GM19395 (cell line): ENCODE data around the gene ZMIZ2.
"Not testable (repeated sequence)": the region's sequence is repeated elsewhere in the genome, so short reads cannot be mapped to it uniquely, and the experiment has no call there.

Source experiments
- ATAC-seq: cut with Tn5 transposase; IDR thresholded peaks from one replicate; pipeline ENCODE4 v1.9.1; 2021; ENCODE audit warnings: mild to moderate bottlenecking, moderate library complexity; ENCODE audit not compliant: unreplicated experiment

Gene ZMIZ2

DNA sequence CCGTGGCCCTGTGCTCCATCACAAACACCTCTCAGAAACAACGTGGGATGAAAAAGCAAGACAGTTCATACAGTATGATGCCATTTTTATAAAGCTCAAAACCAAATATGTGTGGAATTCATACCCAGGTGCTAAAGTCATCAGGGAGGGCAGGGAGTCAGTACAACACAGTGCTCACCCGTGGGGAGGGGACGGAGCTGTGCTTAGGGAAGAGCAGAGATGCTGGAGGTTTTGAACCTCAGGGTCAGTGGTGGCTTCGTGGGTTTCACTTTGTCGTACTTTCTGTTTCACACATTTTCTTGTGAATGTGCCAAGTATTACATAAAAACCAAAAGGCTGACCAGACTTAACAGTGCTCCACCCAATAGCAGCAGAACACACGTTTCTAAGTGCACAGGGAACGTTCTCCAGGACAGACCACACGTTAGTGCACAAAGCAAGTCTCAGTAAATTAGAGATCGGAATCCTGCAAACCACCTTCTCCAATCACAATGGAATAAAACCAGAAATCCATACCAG is 21.2 kb downstream of the ZMIZ2 start:
- ATAC-seq, result peak; percentile 58

DNA sequence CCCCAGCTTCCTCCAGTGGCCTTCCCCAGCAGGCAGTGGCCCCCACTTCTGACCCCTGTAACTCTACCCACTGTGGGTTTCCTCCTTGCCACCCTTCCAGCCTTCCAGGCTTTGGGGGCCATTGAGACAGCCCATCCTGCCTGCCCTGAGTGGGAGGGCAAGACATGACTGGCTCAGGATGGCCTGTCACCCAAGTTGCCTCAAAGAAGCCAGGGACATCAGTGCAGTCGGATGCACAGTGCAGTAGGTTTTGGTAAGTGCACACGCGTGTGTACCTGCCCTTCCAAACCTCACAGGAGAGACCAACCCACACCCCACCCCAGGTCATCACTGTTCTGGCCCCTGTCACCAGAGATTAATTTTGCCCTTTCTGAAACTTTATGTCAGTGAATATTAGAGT is 22.7 kb downstream of the ZMIZ2 start:
- no peak for ATAC-seq

DNA sequence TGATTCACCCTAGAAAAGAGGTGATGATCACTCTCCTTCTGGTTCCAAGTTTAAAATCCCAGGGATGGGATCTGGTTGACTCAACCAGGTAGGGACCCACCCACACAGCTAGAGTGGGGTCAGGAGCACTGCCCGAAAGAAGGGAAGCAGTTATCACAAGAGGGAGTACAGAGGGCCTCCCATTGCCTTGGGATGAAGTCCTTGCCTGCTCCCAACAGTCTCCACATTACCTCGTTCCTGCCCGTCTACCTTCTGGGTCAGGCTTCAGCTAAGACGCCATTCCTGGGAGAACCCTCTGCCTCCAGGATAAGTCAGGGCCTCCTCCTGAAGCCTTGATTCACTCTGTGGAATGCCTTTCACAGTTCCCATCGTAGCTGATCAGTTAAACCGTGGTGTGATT is 23.8 kb downstream of the ZMIZ2 start:
- no peak for ATAC-seq

DNA sequence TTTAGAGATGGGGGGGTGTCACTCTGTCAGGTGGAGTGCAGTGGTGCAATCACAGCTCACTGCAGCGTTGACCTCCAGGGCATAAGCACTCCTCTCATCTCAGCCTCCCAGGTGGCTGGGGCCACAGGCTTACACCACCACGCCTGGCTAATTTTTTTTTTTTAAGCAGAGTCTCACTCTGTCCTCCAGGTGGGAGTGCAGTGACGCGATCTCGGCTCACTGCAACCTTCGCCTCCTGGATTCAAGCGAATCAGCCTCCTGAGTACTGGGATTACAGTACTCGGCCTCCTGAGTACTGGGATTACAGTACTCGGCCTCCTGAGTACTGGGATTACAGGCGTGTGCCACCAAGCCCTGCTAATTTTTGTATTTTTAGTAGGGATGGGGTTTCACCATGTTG is 24.2 kb downstream of the ZMIZ2 start:
- no peak for ATAC-seq

DNA sequence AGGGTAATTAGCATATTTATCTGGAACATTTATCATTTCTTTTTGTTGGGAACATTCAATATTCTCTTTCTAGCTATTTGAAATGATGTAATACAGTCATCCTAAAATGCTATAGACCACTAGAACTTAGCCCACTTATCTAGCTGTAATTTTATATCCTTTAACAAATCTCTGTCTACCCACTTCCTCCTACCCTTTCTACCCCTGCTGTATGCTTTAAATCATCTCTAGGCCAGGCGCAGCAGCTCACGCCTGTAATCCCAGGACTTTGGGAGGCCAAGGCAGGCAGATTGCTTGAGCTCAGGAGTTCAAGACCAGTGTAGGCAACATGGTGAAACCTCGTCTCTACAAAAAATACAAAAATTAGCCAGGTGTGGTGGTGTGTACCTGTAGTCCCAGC is 25.8 kb downstream of the ZMIZ2 start:
- not testable (repeated sequence) for ATAC-seq

DNA sequence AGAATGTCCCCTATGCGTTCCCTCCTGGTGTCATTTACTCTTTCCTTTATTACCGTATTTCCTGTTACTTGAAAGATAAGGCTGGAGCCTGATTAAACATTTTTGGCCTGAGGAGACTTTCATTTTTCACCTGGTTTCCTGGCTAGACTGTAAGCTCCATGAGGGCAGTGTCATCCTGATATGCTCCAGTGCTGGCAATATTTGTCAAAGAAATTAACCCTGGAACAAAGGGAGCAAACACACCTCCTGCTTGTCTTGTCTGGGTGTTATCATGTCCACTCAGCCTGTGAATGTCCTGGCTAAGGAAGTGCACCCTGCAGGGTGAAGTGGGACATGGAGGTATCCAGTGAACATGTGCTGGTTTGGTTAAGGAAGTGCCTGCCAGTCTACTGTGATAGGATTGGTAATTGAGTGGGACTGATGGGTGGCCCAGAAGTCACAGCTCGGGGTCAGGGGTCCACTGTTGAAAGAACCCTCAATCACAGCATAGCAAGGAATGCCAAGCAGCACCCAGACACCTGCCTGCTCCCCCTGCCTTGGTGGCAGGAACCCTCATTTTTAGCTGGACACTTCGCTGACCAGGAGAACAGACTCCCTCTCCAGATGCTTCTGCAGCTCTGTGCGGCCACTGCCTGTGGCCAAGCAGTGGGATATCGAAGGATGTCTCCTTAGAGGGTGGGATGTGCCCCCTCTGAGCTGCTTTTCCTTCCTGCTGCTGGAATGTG is 26.9 kb downstream of the ZMIZ2 start:
- ATAC-seq, result no peak

DNA sequence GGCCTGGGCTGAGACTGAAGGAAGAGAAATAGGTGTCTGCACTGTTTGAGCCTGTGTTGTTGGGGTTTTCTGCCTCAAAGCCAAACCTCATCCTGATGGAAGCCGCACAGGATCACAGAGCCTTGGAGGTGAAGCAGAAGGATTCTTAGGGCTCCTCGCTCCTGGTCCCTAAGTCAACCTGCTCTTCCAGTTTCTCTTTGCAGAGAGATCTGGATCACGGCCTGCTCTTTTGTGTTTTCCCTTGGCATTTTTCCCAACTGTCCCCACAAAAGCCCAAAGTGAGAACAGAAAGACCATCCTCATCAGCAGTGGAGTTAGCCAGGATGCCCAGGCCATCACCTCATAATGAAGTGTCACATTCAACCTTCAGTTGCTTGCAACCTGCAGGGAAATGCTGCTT is 27.6 kb downstream of the ZMIZ2 start:
- ATAC-seq, result no peak

DNA sequence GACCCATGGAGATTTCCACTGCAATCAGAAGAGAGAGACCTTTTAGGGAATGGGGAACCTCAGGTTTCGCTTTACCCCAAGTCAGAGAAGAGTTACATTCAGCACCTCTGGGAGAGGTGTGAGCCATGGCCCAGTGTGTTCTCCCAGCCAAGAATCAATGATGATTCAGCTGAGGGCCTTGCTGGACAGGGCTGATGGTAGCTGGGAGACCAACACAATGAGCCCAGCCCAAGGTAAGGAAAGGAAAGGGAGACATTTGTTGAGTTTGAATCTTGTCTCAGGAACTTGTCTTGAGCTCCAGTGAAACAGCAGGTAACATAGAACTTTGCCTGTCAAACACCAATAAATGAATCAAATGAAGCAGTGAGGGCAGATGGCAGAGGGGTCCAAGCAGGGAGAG is 33.8 kb downstream of the ZMIZ2 start:
- no peak for ATAC-seq

DNA sequence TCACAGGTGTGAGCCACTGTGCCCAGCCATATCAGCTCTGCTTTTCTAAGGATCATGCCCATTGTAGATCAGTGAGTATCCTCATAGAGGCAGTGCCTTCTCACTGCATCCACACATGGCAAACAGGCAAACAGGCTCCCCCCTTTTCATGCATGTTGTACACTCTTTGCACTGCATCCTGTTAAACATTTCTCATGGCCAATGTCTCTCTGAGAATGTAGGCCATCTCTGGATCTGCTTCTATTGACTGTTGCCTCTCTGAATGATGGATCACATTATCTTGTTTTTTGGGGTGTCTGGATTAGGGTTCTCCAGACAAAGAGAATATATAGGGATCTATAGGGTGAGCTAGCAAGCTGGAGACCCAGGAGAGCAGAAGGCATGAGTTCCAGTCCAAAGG is 34.8 kb downstream of the ZMIZ2 start:
- ATAC-seq, result no peak

DNA sequence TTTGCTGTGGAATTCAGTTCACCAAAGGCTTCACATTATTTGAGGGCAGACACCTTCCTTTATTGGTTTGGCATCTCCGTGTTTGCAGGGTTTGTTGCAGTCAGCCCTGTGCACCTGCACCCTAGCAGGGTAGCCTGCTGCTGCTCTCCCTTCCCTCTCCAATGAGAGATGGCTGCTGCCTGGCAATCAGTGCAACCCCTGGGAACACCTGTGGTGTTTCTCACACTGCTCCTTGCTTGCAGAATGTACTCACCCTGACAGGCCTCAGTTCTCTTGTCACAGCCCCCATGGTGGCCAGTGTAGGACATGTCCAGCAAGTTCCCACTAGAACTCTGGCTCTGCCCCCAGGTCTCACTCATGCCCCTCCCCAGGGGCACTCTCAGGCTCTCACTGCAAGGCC is 35.7 kb downstream of the ZMIZ2 start:
- no peak for ATAC-seq

DNA sequence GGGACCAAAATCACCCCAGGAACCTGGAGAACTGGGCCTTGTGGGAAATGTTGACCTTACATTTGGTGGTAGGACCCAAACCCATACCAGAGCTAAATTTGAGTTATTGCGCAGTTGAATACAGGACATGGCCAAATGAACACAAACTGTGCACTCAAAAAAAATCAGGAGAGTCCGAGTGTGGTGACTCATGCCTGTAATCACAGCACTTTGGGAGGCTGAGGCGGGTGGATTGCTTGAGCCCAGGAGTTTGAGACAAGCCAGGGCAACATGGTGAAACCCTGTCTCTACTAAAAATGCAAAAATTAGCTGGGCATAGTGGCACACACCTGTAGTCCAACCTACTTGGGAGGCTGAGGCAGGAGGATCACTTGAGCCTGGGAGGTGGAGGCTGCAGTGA is 36.6 kb downstream of the ZMIZ2 start:
- ATAC-seq, result not testable (repeated sequence)

DNA sequence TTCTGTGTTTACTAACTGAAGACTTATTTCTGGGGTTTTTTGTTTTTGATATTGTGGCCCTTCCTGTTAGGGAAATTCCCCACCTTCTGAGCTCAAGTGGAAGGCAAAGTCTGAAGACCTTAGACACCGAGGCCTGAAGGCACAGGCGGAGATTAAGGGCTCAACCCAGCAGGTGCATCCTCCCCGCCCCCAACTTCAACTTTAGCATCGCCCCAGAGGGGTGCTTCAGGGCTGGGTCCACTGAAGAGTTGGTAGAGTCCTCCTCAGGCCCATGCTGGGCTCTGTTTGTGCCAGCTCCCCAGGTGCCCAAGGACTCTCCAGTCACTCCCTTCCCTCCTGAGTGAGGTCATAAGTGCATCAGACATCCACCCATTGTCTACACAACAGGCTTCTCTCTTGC is 38.4 kb downstream of the ZMIZ2 start:
- ATAC-seq, result no peak

DNA sequence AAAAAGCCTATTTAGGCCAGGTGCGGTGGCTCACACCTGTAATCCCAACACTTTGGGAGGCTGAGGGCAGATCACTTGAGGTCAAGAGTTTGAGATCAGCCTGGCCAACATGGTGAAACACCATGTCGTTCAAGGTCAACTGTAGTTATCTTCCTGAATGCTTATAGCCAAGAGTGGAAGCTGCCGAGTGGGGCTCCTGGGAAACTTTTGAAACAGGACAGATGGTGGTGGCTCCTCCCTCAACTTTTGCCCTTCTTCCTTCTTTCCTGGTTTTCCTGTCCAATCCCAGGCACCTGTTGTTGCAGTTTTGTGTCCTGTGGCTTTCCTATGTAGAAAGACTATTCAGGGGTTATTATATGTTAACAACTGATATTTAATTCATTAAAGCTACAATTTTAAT is 39.1 kb downstream of the ZMIZ2 start:
- ATAC-seq, result no peak

DNA sequence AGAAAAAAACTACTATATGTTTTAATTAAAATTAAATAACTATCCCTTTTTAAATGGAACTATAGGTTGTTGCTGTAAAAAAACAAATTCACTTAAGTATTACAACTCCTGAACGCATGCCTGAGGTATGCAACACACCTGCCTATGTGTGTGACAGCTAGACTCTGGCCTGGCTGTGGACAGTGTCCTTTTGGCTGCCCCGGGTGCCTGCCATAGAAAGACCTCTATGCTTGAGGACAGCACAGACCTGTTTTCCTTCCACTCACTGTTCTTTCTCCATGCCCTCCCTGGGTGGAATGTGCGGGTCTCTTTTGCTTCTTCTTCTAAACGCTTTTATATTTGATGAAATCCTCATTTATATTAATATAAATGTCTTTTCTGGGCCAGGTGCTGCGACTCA is 41.3 kb downstream of the ZMIZ2 start:
- ATAC-seq, result no peak

DNA sequence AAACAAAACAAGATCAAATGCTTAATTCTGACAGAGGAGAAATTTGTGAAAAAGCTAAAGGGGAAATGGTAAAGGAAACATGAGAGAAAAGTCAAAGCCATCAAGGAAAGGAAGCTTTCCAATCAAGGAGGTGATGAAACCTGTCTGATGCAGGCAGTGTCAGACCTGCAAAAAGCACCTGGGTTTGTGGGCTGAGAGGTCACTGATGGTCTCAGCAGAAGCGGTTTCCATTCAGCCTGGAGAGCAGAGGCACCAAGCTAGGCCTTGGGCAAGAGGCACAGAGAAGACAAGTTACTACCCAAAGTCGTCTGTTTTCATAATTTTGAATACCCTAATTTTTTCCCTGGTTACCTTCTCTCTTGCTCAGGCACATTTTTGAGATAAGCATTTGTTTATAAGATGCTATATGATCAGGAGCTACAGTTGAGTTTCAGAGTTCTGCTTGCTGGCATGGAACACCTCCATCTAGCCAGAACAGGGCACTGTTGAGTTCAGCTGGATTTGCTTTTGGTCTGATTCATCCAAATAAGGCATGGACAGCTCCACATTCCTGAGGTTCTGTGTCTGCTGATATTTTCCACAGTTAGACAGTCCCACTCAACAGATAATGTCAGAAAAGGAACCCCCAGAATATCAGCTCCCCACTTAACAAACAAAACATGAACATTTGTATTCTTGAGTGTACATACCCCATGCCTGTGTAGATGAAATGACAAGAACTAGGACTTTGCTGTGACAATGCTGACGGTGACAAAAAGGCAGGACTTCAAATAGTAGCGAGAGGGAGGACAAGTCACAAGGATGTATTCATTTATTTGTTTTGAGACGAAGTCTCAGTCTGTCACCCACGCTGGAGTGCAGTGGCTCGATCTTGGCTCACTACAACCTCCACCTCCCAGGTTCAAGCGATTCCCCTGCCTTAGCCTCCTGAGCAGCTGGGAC is 42.9 kb downstream of the ZMIZ2 start:
- no peak for ATAC-seq

DNA sequence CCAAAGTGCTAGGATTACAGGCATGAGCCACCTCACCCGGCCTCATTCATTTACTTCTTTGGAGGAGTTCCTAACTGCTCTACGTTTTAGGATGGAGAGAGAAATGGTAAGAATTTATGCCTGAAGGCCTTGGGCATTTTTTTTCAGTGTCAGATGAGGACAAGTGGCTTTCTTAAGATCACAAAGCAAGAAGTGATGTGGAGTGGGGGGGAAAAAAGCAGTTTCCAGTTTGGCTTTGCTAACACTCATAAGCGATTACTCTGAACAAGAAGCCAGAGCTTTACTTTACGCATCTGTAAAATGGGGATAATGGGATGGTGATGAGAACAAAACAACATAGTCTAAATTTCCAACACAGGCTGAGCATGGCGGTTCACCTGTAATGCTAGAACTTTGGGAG is 45.3 kb downstream of the ZMIZ2 start:
- ATAC-seq, result no peak

DNA sequence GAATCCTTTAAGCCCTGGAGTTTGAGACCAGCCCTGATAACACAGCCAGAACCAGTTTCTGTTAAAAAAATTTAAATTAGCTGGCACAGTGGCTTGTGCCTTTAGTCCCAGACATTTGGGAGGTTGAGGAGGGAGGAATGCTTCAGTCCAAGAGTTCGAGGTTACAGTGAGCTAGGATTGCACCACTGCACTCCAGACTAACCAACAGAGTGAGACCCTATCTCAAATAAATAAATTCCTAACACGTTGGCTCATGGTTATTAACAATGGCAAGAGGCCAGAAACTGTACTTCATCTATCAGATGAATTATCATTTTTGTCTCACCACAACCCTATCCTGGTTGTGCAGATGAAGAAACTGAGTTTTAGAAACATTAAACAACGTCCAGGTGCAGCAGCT is 45.7 kb downstream of the ZMIZ2 start:
- ATAC-seq, result no peak

DNA sequence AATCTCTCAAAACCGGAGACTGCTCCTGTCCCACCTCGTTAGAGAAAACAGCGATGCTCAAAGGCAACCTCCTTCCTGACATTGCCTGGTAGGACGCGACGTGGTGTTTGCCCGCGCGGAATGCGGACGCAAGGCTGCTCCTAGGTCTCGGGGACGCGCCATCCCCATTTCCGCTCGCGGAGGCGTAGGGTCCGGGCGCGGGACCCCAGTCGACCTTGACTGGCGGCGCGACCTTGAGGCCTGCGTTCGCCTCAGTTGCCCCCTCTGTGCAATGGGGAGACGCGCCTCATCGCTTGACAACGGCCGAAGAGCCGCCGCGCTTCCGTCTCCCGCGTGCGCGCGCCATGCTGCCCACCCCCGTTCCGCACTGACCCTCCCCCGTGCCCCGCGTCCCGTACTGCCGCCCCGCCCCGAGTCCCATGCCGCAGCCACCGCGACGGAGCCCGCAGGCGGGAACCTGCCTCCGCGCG is 47.4 kb downstream of the ZMIZ2 start:
- ATAC-seq, result peak; percentile 31

DNA sequence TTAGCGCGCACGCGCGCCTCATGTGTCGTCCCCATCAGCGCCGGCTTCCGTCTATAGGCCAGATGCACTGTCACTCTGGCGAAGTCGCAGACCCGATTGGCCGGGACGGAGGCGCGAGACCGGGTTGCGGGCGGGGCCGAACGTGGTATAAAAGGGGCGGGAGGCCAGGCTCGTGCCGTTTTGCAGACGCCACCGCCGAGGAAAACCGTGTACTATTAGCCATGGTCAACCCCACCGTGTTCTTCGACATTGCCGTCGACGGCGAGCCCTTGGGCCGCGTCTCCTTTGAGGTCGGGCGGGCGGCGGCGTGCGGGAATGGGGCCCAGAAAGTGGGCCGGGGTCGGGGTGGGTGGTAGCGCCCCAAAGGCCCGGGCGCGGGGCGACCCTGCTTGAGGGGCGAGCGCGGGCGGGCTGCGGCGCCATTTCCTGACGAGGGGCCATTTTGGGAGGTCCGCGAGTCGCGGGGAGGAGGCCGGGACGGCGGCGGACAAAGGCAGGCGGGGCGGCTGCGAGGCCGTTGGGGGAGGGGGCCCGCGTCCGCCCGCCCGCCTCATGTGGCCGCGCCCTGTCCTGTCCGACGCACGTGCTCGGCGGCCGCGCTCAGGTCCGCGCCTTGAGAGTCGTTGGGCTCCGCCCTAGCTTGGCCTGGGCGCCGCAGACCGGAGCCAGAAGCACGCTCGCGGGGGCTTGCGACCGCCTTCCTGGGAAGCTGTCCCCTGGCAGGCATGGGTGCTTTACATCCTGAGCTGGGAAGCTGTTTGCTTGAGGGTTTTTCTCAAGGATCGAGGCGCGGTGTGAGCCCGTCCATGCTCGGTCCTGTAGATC is 48.1 kb downstream of the ZMIZ2 start, which contains the start of gene PPIA:
Gene PPIA, plus strand, starts transcription at position 178 of the 825 bp plus-strand sequence. Its CDS starts 44 bp downstream, at position 222.
- peak; percentile 91 for ATAC-seq

DNA sequence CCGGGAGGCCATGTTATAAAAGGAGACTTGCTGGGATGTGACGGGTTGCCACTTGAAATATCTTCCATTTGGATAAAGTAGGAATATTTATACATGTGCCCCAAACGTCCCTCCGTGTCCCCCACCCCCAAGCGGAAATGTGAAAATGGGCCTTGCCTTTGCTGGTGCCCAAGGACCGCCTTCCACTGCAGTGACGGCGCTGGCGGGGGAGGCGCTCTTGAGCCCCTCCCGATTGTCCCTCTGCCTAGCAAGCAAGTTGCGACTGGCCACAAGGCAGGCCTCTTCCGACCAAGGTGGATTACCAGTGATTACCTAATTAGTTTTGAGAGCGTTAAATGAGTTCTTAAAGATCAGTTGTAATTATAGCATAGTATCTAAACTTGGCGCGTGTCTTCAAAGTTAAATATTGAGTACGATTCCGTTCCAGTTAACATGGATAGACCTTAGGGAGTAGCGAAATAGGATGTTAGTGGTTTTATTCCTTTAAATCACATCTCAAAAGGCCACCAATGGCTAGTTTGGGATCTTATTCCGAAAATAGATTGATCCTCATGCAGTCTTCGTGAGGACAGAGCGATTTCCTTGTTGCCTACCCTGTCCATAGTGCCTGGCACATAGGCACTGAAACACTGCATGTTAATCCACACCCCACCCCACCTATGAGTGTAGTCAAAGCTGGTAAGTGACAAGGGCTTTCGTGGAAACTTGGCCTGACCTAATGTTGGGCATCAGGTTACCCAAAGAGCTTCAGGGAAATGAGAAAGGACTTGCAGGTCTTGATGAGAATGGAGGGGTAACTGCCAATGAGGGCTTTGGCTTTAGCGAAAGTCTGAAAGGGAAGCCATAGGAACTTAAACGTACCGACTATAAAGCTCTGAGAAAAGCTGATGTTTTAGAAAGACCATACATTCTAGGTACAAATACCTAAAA is 48.9 kb downstream of the ZMIZ2 start:
- peak; percentile 54 for ATAC-seq
